ENCODE measurements around the gene RCSD1.

GRCh38 chr1:167678422-167678821 lies 48.4 kb downstream of the RCSD1 start:
- TF ChIP-seq POLR2A (IDR thresholded peaks at IDR 0.05): no peak
- TF ChIP-seq CTCF (IDR thresholded peaks at IDR 0.05): no peak
- no peak for TF ChIP-seq POLR2AphosphoS5 (IDR thresholded peaks at IDR 0.05)

Measured in stomach (tissue), 4 donors.